ENCODE data around the gene SLC25A19. TPM values are rescaled to one million over a fixed set of nuclear protein-coding genes. Genes with fewer than 3 reads are reported as not detected.

SLC25A19 gene
- total RNA-seq, 3 donors from 2014 or later (not counting 1 experiment from before 2014, with no cell fraction given): 12.1 to 17.7 (median 14.8) TPM

- H3K27me3 Mint-ChIP-seq (ENCODE audit: low read depth in 2 of 2): no peaks in the 10 kb centered on the region
- H3K27ac Mint-ChIP-seq: no peak overlapping the region
- DNase-seq: no peak
- Histone ChIP-seq H3K4me1 (ENCODE audit: control insufficient read depth, insufficient read depth, low read length) (peaks cover 24% of the 10 kb centered on the region), H3K27ac (ENCODE audit: low read length) (no peak overlapping the region), H3K27me3 (ENCODE audit: control insufficient read depth, insufficient read depth, low read length) (no peaks in the 10 kb centered on the region), H3K4me3 (ENCODE audit: low read length) (no peak overlapping the region), H3K9me3 (ENCODE audit: control insufficient read depth, insufficient read depth, low read length) (no peaks in the 10 kb centered on the region), H3K36me3 (ENCODE audit: control insufficient read depth, insufficient read depth, low read length) (no peaks in the 10 kb centered on the region)
- no peaks in the 10 kb centered on the region for H3K9me3 Mint-ChIP-seq
- WGBS (ENCODE audit: insufficient coverage): 93% methylated on average over 17 of the region's 17 CpGs
- intact Hi-C loops (cut with micrococcal nuclease): no loop called here
- H3K36me3 Mint-ChIP-seq: no peaks in the 10 kb centered on the region
- no peak for TF ChIP-seq CTCF (IDR thresholded peaks at IDR 0.05)
- ATAC-seq: no peak
- H3K4me3 Mint-ChIP-seq: no peak overlapping the region
- no peaks in the 10 kb centered on the region for H3K4me1 Mint-ChIP-seq
Measured at GRCh38 chr17:75301502-75302206, 12.4 kb upstream of the SLC25A19 start.

GRCh38 chr17:75301049-75301448, 11.8 kb upstream of the SLC25A19 start:
- no peaks in the 10 kb centered on the region for H3K4me1 Mint-ChIP-seq
- no peak overlapping the region for H3K4me3 ChIP-seq (ENCODE audit: low read length)
- WGBS (ENCODE audit: insufficient coverage): 75% methylated on average over 9 of the region's 9 CpGs
- peaks cover 30% of the 10 kb centered on the region for H3K4me1 ChIP-seq (ENCODE audit: control insufficient read depth, insufficient read depth, low read length)
- ATAC-seq (no peak), DNase-seq (no peak)
- no peak for TF ChIP-seq CTCF (IDR thresholded peaks at IDR 0.05)
- no peaks in the 10 kb centered on the region for H3K27me3 Mint-ChIP-seq (ENCODE audit: low read depth in 2 of 2)
- no peaks in the 10 kb centered on the region for H3K36me3 ChIP-seq (ENCODE audit: control insufficient read depth, insufficient read depth, low read length)
- intact Hi-C loops (cut with micrococcal nuclease): no loop called here
- no peak overlapping the region for H3K27ac Mint-ChIP-seq
- no peaks in the 10 kb centered on the region for H3K9me3 ChIP-seq (ENCODE audit: control insufficient read depth, insufficient read depth, low read length)
- no peak overlapping the region for H3K27ac ChIP-seq (ENCODE audit: low read length)
- no peak overlapping the region for H3K4me3 Mint-ChIP-seq
- no peaks in the 10 kb centered on the region for H3K27me3 ChIP-seq (ENCODE audit: control insufficient read depth, insufficient read depth, low read length)
- no peaks in the 10 kb centered on the region for H3K36me3 Mint-ChIP-seq
- H3K9me3 Mint-ChIP-seq: no peaks in the 10 kb centered on the region

GRCh38 chr17:75300280-75300679, 11.0 kb upstream of the SLC25A19 start:
- Histone ChIP-seq H3K36me3 (ENCODE audit: control insufficient read depth, insufficient read depth, low read length) (no peaks in the 10 kb centered on the region), H3K4me3 (ENCODE audit: low read length) (no peak overlapping the region), H3K27me3 (ENCODE audit: control insufficient read depth, insufficient read depth, low read length) (no peaks in the 10 kb centered on the region), H3K4me1 (ENCODE audit: control insufficient read depth, insufficient read depth, low read length) (peaks cover 35% of the 10 kb centered on the region), H3K27ac (ENCODE audit: low read length) (no peak overlapping the region), H3K9me3 (ENCODE audit: control insufficient read depth, insufficient read depth, low read length) (no peaks in the 10 kb centered on the region)
- H3K27ac Mint-ChIP-seq: no peak overlapping the region
- no peak for TF ChIP-seq CTCF (IDR thresholded peaks at IDR 0.05)
- no peak overlapping the region for H3K4me3 Mint-ChIP-seq
- no peaks in the 10 kb centered on the region for H3K36me3 Mint-ChIP-seq
- H3K27me3 Mint-ChIP-seq (ENCODE audit: low read depth in 2 of 2): no peaks in the 10 kb centered on the region
- ATAC-seq (no peak), DNase-seq (no peak)
- intact Hi-C loops (cut with micrococcal nuclease): no loop called here
- WGBS (ENCODE audit: insufficient coverage): 82% methylated on average over 7 of the region's 7 CpGs
- H3K9me3 Mint-ChIP-seq: no peaks in the 10 kb centered on the region
- H3K4me1 Mint-ChIP-seq: no peaks in the 10 kb centered on the region

Measured in natural killer cell (primary cell).